HepG2 (cell line): ENCODE data around the gene NINJ2. TPM values are rescaled to one million over a fixed set of nuclear protein-coding genes. Genes with fewer than 3 reads are reported as not detected.

Experiments used
- ATAC-seq: fragments of 200-7000 bp; cut with Tn5 transposase; 3 replicates; pipeline ENCODE4 v1.9.1; 2020; ENCODE audit warnings: mild to moderate bottlenecking, moderate library complexity
- BruUV-seq: library from RNA; stranded (reverse); fragments of 400-500 nt; replicated peaks from 2 replicates; lab custom pipeline; 2021; lab: Mats Ljungman, UMichigan
- CTCF ChIA-PET: fragments of 300-600 bp; formaldehyde crosslinking; extraction: SDS; loops from one replicate; lab custom pipeline; 2021; ENCODE audit warnings: low total read pairs, inconsistent platforms, low intra/inter-chr PET ratio; lab: Yijun Ruan, JAX
- POLR2A ChIA-PET: fragments of 350-600 bp; sonication (Branson Sonifier 250); formaldehyde crosslinking; loops from one replicate; lab custom pipeline; 2020; ENCODE audit warnings: antibody characterized with exemption, inconsistent platforms; lab: Yijun Ruan, JAX
- DNase-seq: peaks from one replicate; pipeline ENCODE4 v3.0.0-alpha.2; 2015; ENCODE audit warnings: low spot score
- FAIRE-seq: peaks from 3 replicates; lab custom pipeline; 2011; peaks lifted over from hg19 to GRCh38; lab: Jason Lieb, UNC
- H2AFZ ChIP-seq: one replicate; pipeline ENCODE4 v1.6.1; 2011; ENCODE audit warnings: low read length, inconsistent platforms
- H3K27ac ChIP-seq: fragments of 300-600 bp; 3 replicates; pipeline ENCODE4 v1.8.0; 2011; ENCODE audit warnings: mixed run types, mild to moderate bottlenecking, mixed read lengths, low read length, inconsistent platforms; ENCODE audit not compliant: insufficient read depth; ENCODE audit errors: extremely low read length
- H3K27me3 ChIP-seq, 2 experiments: fragments of 200-600 bp in 1 of 2; 2 replicates in 1 of 2; 3 replicates in 1 of 2; pipeline versions ENCODE4 v1.6.0 to v1.8.0; 2011; ENCODE audit warnings: low read length in 2 of 2, mild to moderate bottlenecking in 2 of 2, moderate library complexity in 2 of 2, inconsistent platforms in 1 of 2; ENCODE audit not compliant: insufficient read depth in 2 of 2, control insufficient read depth in 1 of 2
- H3K36me3 ChIP-seq, 2 experiments: fragments of 200-600 bp in 1 of 2; replicated peaks in 1 of 2; 2 replicates in 1 of 2; 3 replicates in 1 of 2; pipeline versions ENCODE4 v1.5.1 to v1.8.0; 2011; ENCODE audit warnings: low read length in 2 of 2, inconsistent platforms in 1 of 2; ENCODE audit not compliant: insufficient read depth in 2 of 2, control insufficient read depth in 1 of 2
- H3K4me1 ChIP-seq: 2 replicates; pipeline ENCODE4 v1.5.1; 2012; ENCODE audit warnings: low read length, inconsistent platforms; ENCODE audit not compliant: insufficient read depth
- H3K4me2 ChIP-seq: 2 replicates; pipeline ENCODE4 v1.6.0; 2011; ENCODE audit warnings: low read depth, low read length, inconsistent platforms
- H3K4me3 ChIP-seq, 3 experiments: fragments of 200-600 bp in 1 of 3; sonication (generic), shearing (Covaris generic) in 1 of 3; replicated peaks in 1 of 3; 2 replicates each; pipeline ENCODE4 v1.5.1; 2011 to 2016; ENCODE audit warnings: low read length in 3 of 3, inconsistent platforms in 2 of 3, low read depth in 2 of 3, mild to moderate bottlenecking in 2 of 3, control low read depth in 1 of 3, mixed read lengths in 1 of 3; ENCODE audit not compliant: insufficient read depth in 1 of 3
- H3K79me2 ChIP-seq: one replicate; pipeline ENCODE4 v1.6.1; 2011; ENCODE audit warnings: low read length, inconsistent platforms; ENCODE audit not compliant: insufficient read depth
- H3K9ac ChIP-seq: 2 replicates; pipeline ENCODE4 v1.6.0; 2011; ENCODE audit warnings: mild to moderate bottlenecking, low read depth, low read length, inconsistent platforms; ENCODE audit not compliant: insufficient read depth
- H3K9me3 ChIP-seq: 2 replicates; pipeline ENCODE4 v1.5.1; 2012; ENCODE audit warnings: mild to moderate bottlenecking, low read length
- H4K20me1 ChIP-seq: 2 replicates; pipeline ENCODE4 v1.6.0; 2011; ENCODE audit warnings: inconsistent platforms, mild to moderate bottlenecking, low read length, moderate library complexity; ENCODE audit not compliant: insufficient read depth
- LCORL ChIP-seq, 2 experiments: fragments of 450-650 bp in 1 of 2; sonication (generic) in 1 of 2; formaldehyde crosslinking in 1 of 2; IDR thresholded peaks; 2 replicates each; pipeline versions ENCODE4 v1.5.0 to v1.6.1; 2017 to 2020; ENCODE audit warnings: antibody characterized with exemption in 1 of 2, missing genetic modification reagents in 1 of 2
- POGZ ChIP-seq: sonication (generic); formaldehyde crosslinking; IDR thresholded peaks from 2 replicates; pipeline ENCODE4 v1.4.0; 2020; ENCODE audit warnings: mild to moderate bottlenecking, missing genetic modification reagents
- TSC22D2 ChIP-seq: sonication (generic); formaldehyde crosslinking; IDR thresholded peaks from 2 replicates; pipeline ENCODE4 v1.5.1; 2020; ENCODE audit warnings: missing genetic modification reagents, mild to moderate bottlenecking, borderline replicate concordance
- ZFAT ChIP-seq: sonication (generic); formaldehyde crosslinking; conservative IDR thresholded peaks from 2 replicates; pipeline ENCODE4 v1.8.1; 2023; ENCODE audit warnings: missing genetic modification reagents, inconsistent platforms
- WGBS: methylation state at CpG from one replicate; pipeline ENCODE4 v1.1.6; 2017; ENCODE audit warnings: low lambda C conversion rate; 5-methylcytosine and 5-hydroxymethylcytosine counted together
- in situ Hi-C: cut with HindIII; loops from 2 replicates; pipeline ENCODE4 v1.10.0; 2017; ENCODE audit warnings: low pct_unique_long_range_greater_than_20kb; ENCODE audit not compliant: extremely low pct_ligation_motif_present
- intact Hi-C: fragments of 100-400 bp; cut with micrococcal nuclease; formaldehyde crosslinking; loops from one replicate; pipeline ENCODE4 v1.10.0; 2022; ENCODE audit not compliant: unreplicated experiment
- polyA plus RNA-seq, 8 experiments: library from polyadenylated mRNA; depleted of rRNA in 3 of 8; stranded (reverse) in 7 of 8; unstranded in 1 of 8; fragments of >200 nt; fragmentation: Illumina TruSeq in 4 of 8; extraction: Trizol in 4 of 8; gene quantifications; 2 replicates each; pipeline versions ENCODE4 v1.2.1 to v1.2.3, GENCODE V29; 2011 to 2016; ENCODE audit warnings: low read depth in 4 of 8, missing spikeins in 1 of 8, mixed read lengths in 1 of 8; ENCODE audit not compliant: insufficient read depth in 1 of 8
- total RNA-seq, 5 experiments: library from RNA; depleted of rRNA; stranded (reverse); fragments of >200 nt; fragmentation: Illumina TruSeq; extraction: Trizol; gene quantifications; 2 replicates each; pipeline ENCODE4 v1.2.3, GENCODE V29; 2016; ENCODE audit warnings: low read depth in 1 of 5
- TF ChIP-seq, protein P1 (sequence below): sonication (generic); formaldehyde crosslinking; IDR thresholded peaks from 2 replicates; pipeline ENCODE4 v1.4.0; 2020; ENCODE audit warnings: missing genetic modification reagents, borderline replicate concordance
- TF ChIP-seq, protein P2 (sequence below): sonication (generic); formaldehyde crosslinking; IDR thresholded peaks from 2 replicates; pipeline ENCODE4 v1.4.0; 2020; ENCODE audit warnings: missing genetic modification reagents

Gene NINJ2
- total and polyA plus RNA-seq, 2 of the 13 experiments (the other 11 are each of a cell fraction or from before 2014, with no cell fraction given) = 0.62 to 3.8 TPM

DNA sequence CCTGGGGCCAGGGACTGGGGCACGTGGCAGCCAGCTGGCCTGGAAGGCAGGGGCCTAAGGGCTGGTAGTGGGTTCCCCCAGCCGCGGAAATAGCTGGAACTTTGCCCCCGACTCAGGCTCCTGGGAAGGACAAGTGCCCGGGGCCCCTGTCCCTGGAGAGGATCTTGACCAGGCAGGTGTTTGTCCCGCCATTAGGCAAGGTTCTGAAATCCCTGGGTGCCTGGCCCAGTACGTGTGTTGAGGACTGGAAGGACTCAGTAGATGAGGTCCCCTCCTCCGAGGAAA, 109.3 kb downstream of the NINJ2 start:
- Histone ChIP-seq H3K9ac (no peak overlapping the region), H3K4me3 (no peak overlapping the region), H4K20me1 (no peaks in the 10 kb centered on the region), H3K79me2 (no peaks in the 10 kb centered on the region), H3K9me3 (no peaks in the 10 kb centered on the region), H3K27ac (no peak overlapping the region), H3K27me3 (no peaks in the 10 kb centered on the region), H3K4me2 (no peak overlapping the region), H3K4me1 (peaks cover 14% of the 10 kb centered on the region), H2AFZ (no peak overlapping the region), H3K36me3 (no peaks in the 10 kb centered on the region)
- no peak for DNase-seq
- no peak for FAIRE-seq
- no TSS peak for BruUV-seq
- intact Hi-C loops = no loop called here
- in situ Hi-C loops = loop anchor here (25.0 kb wide), 2 partner anchors 533 to 1033 kb away; partner anchors contain the start of gene FBXL14
- POLR2A ChIA-PET = no interaction called here
- TF ChIP-seq, protein P1, sequence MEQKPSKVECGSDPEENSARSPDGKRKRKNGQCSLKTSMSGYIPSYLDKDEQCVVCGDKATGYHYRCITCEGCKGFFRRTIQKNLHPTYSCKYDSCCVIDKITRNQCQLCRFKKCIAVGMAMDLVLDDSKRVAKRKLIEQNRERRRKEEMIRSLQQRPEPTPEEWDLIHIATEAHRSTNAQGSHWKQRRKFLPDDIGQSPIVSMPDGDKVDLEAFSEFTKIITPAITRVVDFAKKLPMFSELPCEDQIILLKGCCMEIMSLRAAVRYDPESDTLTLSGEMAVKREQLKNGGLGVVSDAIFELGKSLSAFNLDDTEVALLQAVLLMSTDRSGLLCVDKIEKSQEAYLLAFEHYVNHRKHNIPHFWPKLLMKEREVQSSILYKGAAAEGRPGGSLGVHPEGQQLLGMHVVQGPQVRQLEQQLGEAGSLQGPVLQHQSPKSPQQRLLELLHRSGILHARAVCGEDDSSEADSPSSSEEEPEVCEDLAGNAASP = no peak
- TF ChIP-seq POGZ (CRISPR knock-in tag) = no peak
- TF ChIP-seq LCORL (IDR thresholded peaks at IDR 0.05) = no peak
- no peak for TF ChIP-seq LCORL (CRISPR knock-in tag; IDR thresholded peaks at IDR 0.05)
- TF ChIP-seq TSC22D2 = no peak
- TF ChIP-seq, protein P2, sequence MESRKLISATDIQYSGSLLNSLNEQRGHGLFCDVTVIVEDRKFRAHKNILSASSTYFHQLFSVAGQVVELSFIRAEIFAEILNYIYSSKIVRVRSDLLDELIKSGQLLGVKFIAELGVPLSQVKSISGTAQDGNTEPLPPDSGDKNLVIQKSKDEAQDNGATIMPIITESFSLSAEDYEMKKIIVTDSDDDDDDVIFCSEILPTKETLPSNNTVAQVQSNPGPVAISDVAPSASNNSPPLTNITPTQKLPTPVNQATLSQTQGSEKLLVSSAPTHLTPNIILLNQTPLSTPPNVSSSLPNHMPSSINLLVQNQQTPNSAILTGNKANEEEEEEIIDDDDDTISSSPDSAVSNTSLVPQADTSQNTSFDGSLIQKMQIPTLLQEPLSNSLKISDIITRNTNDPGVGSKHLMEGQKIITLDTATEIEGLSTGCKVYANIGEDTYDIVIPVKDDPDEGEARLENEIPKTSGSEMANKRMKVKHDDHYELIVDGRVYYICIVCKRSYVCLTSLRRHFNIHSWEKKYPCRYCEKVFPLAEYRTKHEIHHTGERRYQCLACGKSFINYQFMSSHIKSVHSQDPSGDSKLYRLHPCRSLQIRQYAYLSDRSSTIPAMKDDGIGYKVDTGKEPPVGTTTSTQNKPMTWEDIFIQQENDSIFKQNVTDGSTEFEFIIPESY (CRISPR knock-in tag) = peak; percentile 21; the same call in 1 of the 2 replicates
- TF ChIP-seq ZFAT (CRISPR knock-in tag) = no peak
- 62% methylated on average over 8 of the region's 8 CpGs for WGBS
- CTCF ChIA-PET = interaction anchor here (2.4 kb wide), 1 partner anchor 101 kb away, joined by 6 read pairs; no protein-coding TSS in a partner anchor
- ATAC-seq = no peak
